BE2C (cell line): ENCODE data around the gene MYBL2.
"Not testable (repeated sequence)": the region's sequence is repeated elsewhere in the genome, so short reads cannot be mapped to it uniquely, and the experiment has no call there.

Source experiments
- DNase-seq: peaks from one replicate; pipeline ENCODE4 v3.0.0-alpha.2; 2020
- H3K27me3 ChIP-seq: fragments of 250-450 bp; sonication (Bioruptor Pico); 2 replicates; pipeline ENCODE4 v1.5.1; 2020; ENCODE audit warnings: mild to moderate bottlenecking
- H3K36me3 ChIP-seq: fragments of 250-450 bp; sonication (Bioruptor Pico); 2 replicates; pipeline ENCODE4 v1.5.1; 2020; ENCODE audit warnings: mild to moderate bottlenecking
- H3K4me1 ChIP-seq: fragments of 250-450 bp; sonication (Bioruptor Pico); 2 replicates; pipeline ENCODE4 v1.5.1; 2020
- H3K4me3 ChIP-seq: 2 replicates; pipeline ENCODE4 v1.5.1; 2011; ENCODE audit warnings: low read depth, low read length
- H3K9me3 ChIP-seq: fragments of 250-450 bp; sonication (Bioruptor Pico); 2 replicates; pipeline ENCODE4 v1.5.1; 2020
- CTCF ChIP-seq: IDR thresholded peaks from 2 replicates; pipeline ENCODE4 v1.5.1; 2012; ENCODE audit warnings: mild to moderate bottlenecking, low read depth, low read length

Gene MYBL2

DNA sequence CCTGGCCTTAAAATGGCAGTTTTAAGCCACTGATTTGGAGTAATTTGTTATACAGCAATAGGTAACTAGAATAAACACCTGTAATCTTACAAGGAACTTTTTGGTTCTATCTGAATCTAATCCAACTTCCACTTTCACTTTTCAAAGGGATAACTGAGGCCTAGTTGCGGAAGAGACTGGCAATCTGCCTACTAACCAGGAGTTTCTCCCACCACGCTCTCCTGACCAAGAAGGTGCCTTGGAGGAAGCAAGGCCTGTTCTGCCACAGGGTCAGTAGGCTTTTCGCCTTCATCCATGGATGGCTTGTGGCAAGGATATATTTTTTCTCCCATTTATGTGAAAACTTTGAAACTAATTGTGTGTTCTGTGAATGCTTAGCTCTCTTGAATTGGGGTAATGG lies 12.9 kb upstream of the MYBL2 start:
- Histone ChIP-seq H3K4me3 (no peak overlapping the region), H3K36me3 (no peaks in the 10 kb centered on the region), H3K27me3 (no peaks in the 10 kb centered on the region), H3K9me3 (no peaks in the 10 kb centered on the region), H3K4me1 (no peaks in the 10 kb centered on the region)
- no peak for TF ChIP-seq CTCF
- no peak for DNase-seq

DNA sequence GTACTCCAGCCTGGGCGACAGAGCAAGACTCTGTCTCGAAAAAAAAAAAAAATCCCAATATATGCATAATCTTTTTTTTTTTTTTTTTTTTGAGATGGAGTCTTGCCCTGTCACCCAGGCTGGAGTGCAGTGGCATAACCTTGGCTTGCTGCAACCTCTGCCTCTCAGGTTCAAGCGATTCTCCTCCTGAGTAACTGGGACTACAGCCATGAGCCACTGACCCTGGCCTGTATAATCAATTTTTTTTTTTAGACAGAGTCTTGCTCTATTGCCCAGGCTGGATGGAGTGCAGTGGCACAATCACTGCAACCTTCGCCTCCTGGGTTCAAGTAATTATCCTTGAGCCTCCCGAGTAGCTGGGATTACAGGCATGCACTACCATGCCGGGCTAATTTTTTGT lies 11.7 kb upstream of the MYBL2 start:
- H3K4me1 ChIP-seq, H3K4me3 ChIP-seq, H3K36me3 ChIP-seq, DNase-seq, H3K9me3 ChIP-seq, H3K27me3 ChIP-seq: not testable (repeated sequence)

GRCh38 chr20:43655937-43656336 lies 11.0 kb upstream of the MYBL2 start:
- no peaks in the 10 kb centered on the region for H3K36me3 ChIP-seq
- H3K4me1 ChIP-seq: no peaks in the 10 kb centered on the region
- no peaks in the 10 kb centered on the region for H3K27me3 ChIP-seq
- no peaks in the 10 kb centered on the region for H3K9me3 ChIP-seq
- H3K4me3 ChIP-seq: no peak overlapping the region
- no peak for TF ChIP-seq CTCF
- DNase-seq: no peak

GRCh38 chr20:43658069-43658722 lies 8.7 kb upstream of the MYBL2 start:
- Histone ChIP-seq H3K27me3 (no peaks in the 10 kb centered on the region), H3K4me3 (peak overlapping the region; percentile 76), H3K36me3 (no peaks in the 10 kb centered on the region), H3K4me1 (peaks cover 3% of the 10 kb centered on the region; the same call in 1 of the 2 replicates), H3K9me3 (no peaks in the 10 kb centered on the region)
- peak; percentile 27 for DNase-seq
- TF ChIP-seq CTCF: peak; percentile 22; the same call in 1 of the 2 replicates

- no peaks in the 10 kb centered on the region for H3K36me3 ChIP-seq
- H3K4me1 ChIP-seq: peaks cover 3% of the 10 kb centered on the region
- peak; percentile 20; the same call in 1 of the 2 replicates for TF ChIP-seq CTCF
- no peak overlapping the region for H3K4me3 ChIP-seq
- no peaks in the 10 kb centered on the region for H3K9me3 ChIP-seq
- H3K27me3 ChIP-seq: no peaks in the 10 kb centered on the region
- DNase-seq: no peak
Measured at GRCh38 chr20:43658723-43659419, 8.0 kb upstream of the MYBL2 start.

- no peak for TF ChIP-seq CTCF
- H3K9me3 ChIP-seq: no peaks in the 10 kb centered on the region
- DNase-seq: peak; percentile 67
Measured at GRCh38 chr20:43662943-43663655, 3.8 kb upstream of the MYBL2 start.

More at GRCh38 chr20:43662943-43663655, 3.8 kb upstream of the MYBL2 start:
- H3K27me3 ChIP-seq: no peaks in the 10 kb centered on the region
- H3K4me3 ChIP-seq: no peak overlapping the region
- peaks cover 11% of the 10 kb centered on the region for H3K4me1 ChIP-seq
- no peaks in the 10 kb centered on the region for H3K36me3 ChIP-seq
